ENCODE results near the gene GPRIN1. TPM values are rescaled to one million over a fixed set of nuclear protein-coding genes. Genes with fewer than 3 reads are reported as not detected.

GPRIN1 gene
- total and polyA plus RNA-seq, 8 donors, result 0.23 to 3.2 (median 0.58) TPM

DNA sequence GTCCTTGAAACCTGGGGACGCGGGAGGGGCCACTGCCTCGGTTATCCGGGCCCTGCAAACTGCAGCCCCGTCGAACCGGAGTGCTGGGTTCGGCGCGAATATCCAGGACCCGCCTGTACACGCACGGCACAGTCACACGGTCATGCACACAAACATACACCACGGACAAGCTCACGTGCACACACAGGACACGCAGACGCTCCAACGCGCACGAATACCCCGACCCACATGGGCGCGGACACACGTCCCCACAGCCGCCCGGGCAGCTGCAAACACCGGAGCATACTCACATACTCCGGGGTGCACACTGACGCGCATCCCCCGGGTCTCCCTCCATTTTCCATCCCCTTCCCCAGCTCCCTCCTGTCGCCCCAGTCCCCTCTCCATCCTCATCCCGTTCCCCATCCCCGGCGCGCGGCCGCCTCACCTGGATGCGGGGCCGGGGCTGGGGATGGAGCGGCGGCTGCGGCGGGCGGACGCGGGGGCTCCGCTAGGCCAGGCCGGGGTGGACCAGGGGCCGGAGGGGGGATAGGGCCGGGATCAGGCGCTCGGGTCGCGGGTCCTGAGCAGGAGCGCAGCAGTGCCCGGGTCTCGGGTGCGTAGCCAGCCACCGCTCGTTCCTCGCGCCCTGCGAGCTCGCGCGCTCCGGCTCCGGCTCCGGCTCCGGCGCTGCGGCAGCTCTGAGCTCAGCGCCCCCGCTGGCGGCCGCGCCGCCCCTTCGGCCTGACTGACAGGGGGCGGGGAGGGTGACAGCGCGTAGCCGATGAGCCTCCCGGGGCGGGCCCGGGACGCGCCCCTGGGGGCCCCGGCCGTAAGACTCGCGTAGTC is 20.1 kb upstream of the GPRIN1 start, which contains the start of the genes EIF4E1B and SNCB:
Gene EIF4E1B (plus strand): TSS at position 823 of the 828 bp plus-strand sequence. CDS start 12,113 bp downstream, outside the sequence.
Gene SNCB (minus strand): TSS at position 682 of the 828 bp plus-strand sequence. CDS start 880 bp downstream, outside the sequence.
- TF ChIP-seq, protein P1, sequence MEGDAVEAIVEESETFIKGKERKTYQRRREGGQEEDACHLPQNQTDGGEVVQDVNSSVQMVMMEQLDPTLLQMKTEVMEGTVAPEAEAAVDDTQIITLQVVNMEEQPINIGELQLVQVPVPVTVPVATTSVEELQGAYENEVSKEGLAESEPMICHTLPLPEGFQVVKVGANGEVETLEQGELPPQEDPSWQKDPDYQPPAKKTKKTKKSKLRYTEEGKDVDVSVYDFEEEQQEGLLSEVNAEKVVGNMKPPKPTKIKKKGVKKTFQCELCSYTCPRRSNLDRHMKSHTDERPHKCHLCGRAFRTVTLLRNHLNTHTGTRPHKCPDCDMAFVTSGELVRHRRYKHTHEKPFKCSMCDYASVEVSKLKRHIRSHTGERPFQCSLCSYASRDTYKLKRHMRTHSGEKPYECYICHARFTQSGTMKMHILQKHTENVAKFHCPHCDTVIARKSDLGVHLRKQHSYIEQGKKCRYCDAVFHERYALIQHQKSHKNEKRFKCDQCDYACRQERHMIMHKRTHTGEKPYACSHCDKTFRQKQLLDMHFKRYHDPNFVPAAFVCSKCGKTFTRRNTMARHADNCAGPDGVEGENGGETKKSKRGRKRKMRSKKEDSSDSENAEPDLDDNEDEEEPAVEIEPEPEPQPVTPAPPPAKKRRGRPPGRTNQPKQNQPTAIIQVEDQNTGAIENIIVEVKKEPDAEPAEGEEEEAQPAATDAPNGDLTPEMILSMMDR (IDR thresholded peaks at IDR 0.05), result no peak
- FAIRE-seq (no peak), DNase-seq (peak in 1 of 6 donors; percentile 80), ATAC-seq (peak; percentile 64 to 92 (median 85))
- Histone ChIP-seq H3K27ac (no peak within 1 kb of the TSS), H3K36me3 (no peaks in the 10 kb centered on the region), H3K4me3 (peak within 1 kb of the TSS in 3 of 4 donors; percentile 12 to 38 (median 20)), H3K4me1 (peaks cover 0 to 7% (median 0%) of the 10 kb centered on the region in 3 donors), H3K9me3 (no peaks in the 10 kb centered on the region), H3K27me3 (peaks cover 0 to 14% (median 0%) of the 10 kb centered on the region in 4 donors)
- 1% methylated on average over 75 to 94 of the region's 94 CpGs for WGBS, 2 donors
- intact Hi-C loops (cut with DNase I), result no loop called here

DNA sequence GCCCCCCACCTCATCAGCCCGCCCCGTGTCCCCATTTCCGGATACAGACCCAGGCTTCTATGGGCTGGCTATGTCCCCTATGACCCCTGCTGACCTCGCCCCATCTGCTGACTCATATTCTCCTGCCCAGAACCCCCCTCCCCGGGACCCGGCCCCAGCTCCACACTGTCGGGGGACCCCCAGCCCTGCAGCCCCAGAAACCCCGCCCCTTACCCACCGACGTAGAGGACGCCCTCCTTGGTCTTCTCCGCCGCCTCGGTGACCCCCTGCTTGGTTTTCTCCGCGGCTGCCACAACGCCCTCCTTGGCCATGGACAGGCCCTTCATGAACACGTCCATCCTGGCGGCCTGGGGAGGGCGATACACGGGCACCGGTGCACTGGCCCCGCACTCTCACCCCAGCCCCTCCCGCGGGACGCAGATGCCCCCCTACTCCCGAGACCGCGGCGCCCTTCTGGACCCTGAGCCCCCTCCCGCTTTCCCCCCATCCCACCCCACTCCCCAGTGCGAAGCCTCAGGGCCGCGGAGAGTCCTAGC is 19.4 kb upstream of the GPRIN1 start:
- TF ChIP-seq, protein P1 (IDR thresholded peaks at IDR 0.05), result no peak
- 7 to 9% methylated on average over 34 of the region's 34 CpGs for WGBS, 2 donors
- H3K4me1 ChIP-seq, result peaks cover 0 to 7% (median 0%) of the 10 kb centered on the region in 3 donors
- H3K27ac ChIP-seq, result no peak overlapping the region
- DNase-seq (no peak), ATAC-seq (no peak), FAIRE-seq (no peak)
- intact Hi-C loops (cut with DNase I), result no loop called here
- no peaks in the 10 kb centered on the region for H3K36me3 ChIP-seq
- H3K4me3 ChIP-seq, result peak overlapping the region in 1 of 4 donors; percentile 38
- no peaks in the 10 kb centered on the region for H3K9me3 ChIP-seq
- peaks cover 0 to 14% (median 0%) of the 10 kb centered on the region in 4 donors for H3K27me3 ChIP-seq

DNA sequence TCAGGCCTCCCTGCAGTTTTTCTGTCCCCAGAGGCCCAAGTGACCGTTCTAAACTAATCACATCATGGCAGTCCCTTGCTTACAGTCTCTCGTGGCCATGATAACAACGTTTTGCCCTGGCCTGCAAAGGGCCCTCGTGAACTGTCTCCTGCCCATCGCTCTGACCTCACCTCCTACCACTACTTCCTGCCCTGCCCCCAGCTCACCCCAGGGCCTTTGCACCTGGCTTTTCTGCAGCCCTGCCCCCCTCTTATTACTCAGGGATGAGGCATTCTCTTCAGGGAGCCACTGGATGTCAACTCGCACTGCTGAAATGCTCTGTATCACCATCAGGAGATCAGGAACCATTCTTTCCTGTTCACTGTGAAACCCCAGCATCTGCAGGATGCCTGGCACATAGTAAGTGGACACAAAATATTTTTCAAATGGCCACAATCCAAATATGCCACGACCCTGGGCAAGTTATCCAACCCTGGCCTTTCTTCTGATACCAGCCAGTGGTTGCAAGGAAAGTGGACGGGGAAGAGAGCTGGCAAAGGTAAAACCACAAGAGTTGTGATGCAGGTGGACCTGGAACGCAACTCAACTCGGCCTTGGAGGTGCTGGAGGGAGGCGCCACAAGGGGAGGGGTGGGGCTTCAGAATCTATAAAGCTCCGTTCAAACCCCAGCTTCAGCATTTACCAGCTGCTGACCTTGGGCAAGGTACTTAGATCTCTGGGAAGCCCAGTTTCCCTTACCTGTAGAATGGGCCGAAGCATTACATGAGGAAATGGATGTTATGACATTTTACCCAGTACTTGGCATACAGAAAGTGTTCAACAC is 18.7 kb upstream of the GPRIN1 start:
- peaks cover 0 to 7% (median 0%) of the 10 kb centered on the region in 3 donors for H3K4me1 ChIP-seq
- ATAC-seq, result no peak
- DNase-seq, result no peak
- no peak overlapping the region for H3K27ac ChIP-seq
- no peaks in the 10 kb centered on the region for H3K9me3 ChIP-seq
- no peak for FAIRE-seq
- H3K36me3 ChIP-seq, result no peaks in the 10 kb centered on the region
- TF ChIP-seq, protein P1 (IDR thresholded peaks at IDR 0.05), result no peak
- no peak overlapping the region for H3K4me3 ChIP-seq
- H3K27me3 ChIP-seq, result peaks cover 0 to 14% (median 0%) of the 10 kb centered on the region in 4 donors
- intact Hi-C loops (cut with DNase I), result no loop called here
- WGBS, 2 donors, result 42 to 46% methylated on average over 13 of the region's 13 CpGs

DNA sequence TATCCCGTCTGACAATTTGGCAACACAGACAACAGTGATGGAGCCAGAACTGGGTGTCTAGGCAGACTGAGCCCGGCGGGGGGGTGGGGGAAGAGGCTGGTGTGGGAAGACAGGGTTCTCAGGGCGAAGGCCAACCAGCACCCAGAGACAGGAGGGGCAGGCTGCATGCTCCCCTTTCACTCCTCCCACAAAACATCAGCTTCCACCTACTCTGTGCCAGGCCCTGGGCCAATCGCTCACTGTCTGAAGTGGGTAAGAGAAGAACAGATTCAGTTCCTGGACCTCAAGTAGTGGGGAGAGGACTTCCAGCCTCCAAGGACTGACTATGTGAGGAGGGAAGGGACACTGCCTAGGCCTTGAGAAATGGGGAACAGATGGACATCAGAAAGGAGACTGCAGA is 17.6 kb upstream of the GPRIN1 start:
- WGBS, 2 donors, result 60 to 64% methylated on average over 4 to 5 of the region's 5 CpGs
- no peak for DNase-seq
- Histone ChIP-seq H3K36me3 (no peaks in the 10 kb centered on the region), H3K9me3 (no peaks in the 10 kb centered on the region), H3K4me1 (peaks cover 0 to 7% (median 0%) of the 10 kb centered on the region in 3 donors), H3K27me3 (peaks cover 0 to 14% (median 0%) of the 10 kb centered on the region in 4 donors), H3K27ac (no peak overlapping the region), H3K4me3 (no peak overlapping the region)
- intact Hi-C loops (cut with DNase I), result no loop called here
- TF ChIP-seq, protein P1 (IDR thresholded peaks at IDR 0.05), result no peak
- no peak for ATAC-seq
- FAIRE-seq, result no peak
